B cell (primary cell): ENCODE data around the gene PITRM1. TPM values are rescaled to one million over a fixed set of nuclear protein-coding genes. Genes with fewer than 3 reads are reported as not detected.

ENCODE experiments used
- ATAC-seq: fragments of 200-7000 bp; cut with Tn5 transposase; one replicate; pipeline ENCODE4 v1.10.0; 2021; ENCODE audit warnings: low read depth, mild to moderate bottlenecking, moderate number of reproducible peaks, moderate library complexity
- CTCF ChIA-PET: fragments of 350-600 bp; sonication (Branson Sonifier 250); formaldehyde crosslinking; loops from one replicate; lab custom pipeline; 2021; ENCODE audit warnings: antibody characterized with exemption, inconsistent platforms; lab: Charles Lee
- POLR2A ChIA-PET: fragments of 350-600 bp; sonication (Branson Sonifier 250); formaldehyde crosslinking; loops from one replicate; lab custom pipeline; 2021; ENCODE audit warnings: antibody characterized with exemption; lab: Charles Lee
- DNase-seq: peaks from one replicate; pipeline ENCODE4 v3.0.0; 2013
- H2AFZ ChIP-seq: 2 replicates; pipeline ENCODE4 v1.6.1; 2012; ENCODE audit warnings: mild to moderate bottlenecking, low read depth, low read length; ENCODE audit not compliant: insufficient read depth, poor library complexity, severe bottlenecking
- H3K27ac ChIP-seq, 2 donors: 1 replicate in 1 of 2; 2 replicates in 1 of 2; pipeline ENCODE4 v1.5.1; 2012 to 2013; ENCODE audit warnings: low read length in 2 of 2, mild to moderate bottlenecking in 2 of 2, moderate library complexity in 1 of 2
- H3K27me3 ChIP-seq, 4 experiments: fragments of 200-600 bp in 1 of 4; sonication (generic) in 1 of 4; replicated peaks in 1 of 4; 1 replicate in 2 of 4; 2 replicates in 2 of 4; pipeline versions ENCODE4 v1.6.1 to v1.7.0; 2013 to 2016; ENCODE audit warnings: low read length in 3 of 4, mild to moderate bottlenecking in 2 of 4, mixed read lengths in 1 of 4, moderate library complexity in 1 of 4; ENCODE audit not compliant: insufficient read depth in 4 of 4, control insufficient read depth in 3 of 4; ENCODE audit errors: control extremely low read depth in 1 of 4
- H3K36me3 ChIP-seq, 2 experiments: replicated peaks in 1 of 2; 1 replicate in 1 of 2; 2 replicates in 1 of 2; pipeline versions ENCODE4 v1.6.1 to v1.7.1; 2013; ENCODE audit warnings: low read length in 1 of 2; ENCODE audit not compliant: insufficient read depth in 2 of 2, control insufficient read depth in 1 of 2; ENCODE audit errors: control extremely low read depth in 1 of 2, extremely low read depth in 1 of 2
- H3K4me1 ChIP-seq, 2 donors: fragments of 200-600 bp in 1 of 2; sonication (generic) in 1 of 2; 1 replicate in 1 of 2; 2 replicates in 1 of 2; pipeline versions ENCODE4 v1.5.1 to v1.6.1; 2013 to 2017; ENCODE audit warnings: low read length in 2 of 2; ENCODE audit not compliant: control insufficient read depth in 2 of 2, insufficient read depth in 2 of 2
- H3K4me2 ChIP-seq: replicated peaks from 2 replicates; pipeline ENCODE3; 2012; ENCODE audit warnings: mild to moderate bottlenecking, low read depth, low read length; ENCODE audit not compliant: poor library complexity, severe bottlenecking
- H3K4me3 ChIP-seq, 5 experiments: fragments of 200-600 bp in 1 of 5; sonication (generic) in 1 of 5; 1 replicate in 3 of 5; 2 replicates in 2 of 5; pipeline versions ENCODE4 v1.5.1 to v1.7.0; 2011 to 2016; ENCODE audit warnings: low read length in 4 of 5, mild to moderate bottlenecking in 4 of 5, low read depth in 2 of 5, control low read depth in 1 of 5, moderate library complexity in 1 of 5; ENCODE audit not compliant: insufficient read depth in 1 of 5; ENCODE audit errors: control extremely low read depth in 1 of 5, extremely low read depth in 1 of 5
- H3K79me2 ChIP-seq: fragments of 200-600 bp; sonication (generic); one replicate; pipeline ENCODE4 v1.6.0; 2016; ENCODE audit warnings: low read length; ENCODE audit not compliant: control insufficient read depth, insufficient read depth
- H3K9ac ChIP-seq: fragments of 200-600 bp; sonication (generic); 2 replicates; pipeline ENCODE4 v1.6.1; 2017; ENCODE audit warnings: mild to moderate bottlenecking, low read length, moderate library complexity
- H3K9me3 ChIP-seq, 3 donors: one replicate each; pipeline versions ENCODE4 v1.6.1 to v1.7.1; 2013; ENCODE audit warnings: low read length in 2 of 3; ENCODE audit not compliant: control insufficient read depth in 2 of 3, insufficient read depth in 1 of 3; ENCODE audit errors: control extremely low read depth in 1 of 3
- H4K20me1 ChIP-seq: 2 replicates; pipeline ENCODE4 v1.6.0; 2012; ENCODE audit warnings: mild to moderate bottlenecking, low read length; ENCODE audit not compliant: insufficient read depth, control insufficient read depth, poor library complexity, severe bottlenecking
- H3K27ac Mint-ChIP-seq: one replicate; pipeline ENCODE4 v1.8.0; 2021; ENCODE audit warnings: mixed read lengths
- H3K27me3 Mint-ChIP-seq: one replicate; pipeline ENCODE4 v1.8.0; 2021; ENCODE audit warnings: mixed read lengths
- H3K4me1 Mint-ChIP-seq: one replicate; pipeline ENCODE4 v1.8.0; 2021; ENCODE audit warnings: mixed read lengths
- H3K4me3 Mint-ChIP-seq: one replicate; pipeline ENCODE4 v1.8.0; 2021; ENCODE audit warnings: mixed read lengths
- H3K9me3 Mint-ChIP-seq: one replicate; pipeline ENCODE4 v1.8.0; 2022; ENCODE audit warnings: mixed read lengths; ENCODE audit not compliant: insufficient read depth
- EZH2 ChIP-seq: IDR thresholded peaks from 2 replicates; pipeline ENCODE4 v1.6.1; 2012; ENCODE audit warnings: borderline replicate concordance, low read depth, mild to moderate bottlenecking, moderate library complexity, low read length; ENCODE audit not compliant: insufficient read depth, poor library complexity, severe bottlenecking
- WGBS: methylation state at CpG from one replicate; pipeline ENCODE4 v1.1.5; 2013; ENCODE audit warnings: missing lambda C conversion rate; ENCODE audit not compliant: insufficient coverage; 5-methylcytosine and 5-hydroxymethylcytosine counted together
- intact Hi-C: fragments of 100-400 bp; cut with micrococcal nuclease; formaldehyde crosslinking; loops from one replicate; pipeline ENCODE4 v1.10.0; 2022
- polyA plus RNA-seq: library from polyadenylated mRNA; depleted of rRNA; stranded (reverse); fragments of >200 nt; gene quantifications from 2 replicates; pipeline ENCODE4 v1.2.3, GENCODE V29; 2012
- total RNA-seq, 2 donors: library from RNA; stranded (reverse); fragments of 120-200 nt in 1 of 2; gene quantifications; 1 replicate in 1 of 2; 2 replicates in 1 of 2; pipeline versions ENCODE4 v1.2.3 to v1.2.4, GENCODE V29; 2013 to 2022
- TF ChIP-seq, protein P1 (sequence below): fragments of 200-600 bp; IDR thresholded peaks from one replicate; pipeline ENCODE4 v1.8.0; 2022; ENCODE audit warnings: antibody characterized with exemption, mild to moderate bottlenecking

The PITRM1 gene
- total and polyA plus RNA-seq, 2 donors (not counting 1 experiment from before 2014, with no cell fraction given), result 50.7 to 71.1 TPM

DNA sequence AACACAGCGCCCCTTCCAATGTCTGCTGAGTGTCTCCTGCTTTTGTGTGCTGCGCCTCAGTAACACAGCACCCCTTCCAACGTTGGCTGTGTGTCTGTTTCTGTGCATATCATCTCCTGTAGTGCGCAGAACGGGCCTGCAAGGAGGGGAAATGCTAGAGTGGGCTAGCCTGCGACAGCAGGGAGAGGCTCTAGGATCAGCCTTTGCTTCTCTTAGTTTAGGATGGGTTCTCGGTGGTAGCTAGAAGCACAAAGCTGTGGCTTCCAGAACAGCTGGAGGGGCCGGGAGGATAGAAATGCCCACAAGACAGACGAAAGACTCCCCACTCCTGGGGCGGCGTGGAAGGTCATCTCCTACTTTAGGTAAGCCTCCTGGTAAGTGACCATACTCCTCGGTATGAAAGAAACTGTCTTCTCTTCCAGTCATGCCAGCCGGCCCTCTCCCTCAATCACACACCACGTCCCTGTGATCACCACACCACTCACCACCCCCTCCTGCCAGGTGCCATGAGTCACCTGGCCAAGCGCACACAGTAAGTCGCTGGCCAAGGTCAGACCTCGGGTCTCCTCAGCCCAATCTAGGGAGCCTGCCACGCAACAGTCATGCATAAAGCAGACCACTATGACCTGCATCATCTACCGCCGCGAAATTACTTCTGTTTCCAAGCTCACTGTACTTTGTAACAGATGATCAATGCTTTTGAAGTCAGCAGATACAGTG lies 4.8 kb downstream of the PITRM1 start:
- ChIA-PET CTCF (no interaction called here), POLR2A (no interaction called here)
- WGBS, result 100% methylated on average over 16 of the region's 21 CpGs
- ATAC-seq, result no peak
- peaks cover 9% of the 10 kb centered on the region for H3K4me1 Mint-ChIP-seq
- H3K27me3 Mint-ChIP-seq, result no peaks in the 10 kb centered on the region
- no peaks in the 10 kb centered on the region for H3K27me3 ChIP-seq
- H3K9me3 Mint-ChIP-seq, result no peaks in the 10 kb centered on the region
- H3K4me2 ChIP-seq, result no peak overlapping the region
- peaks cover 30% of the 10 kb centered on the region for H3K79me2 ChIP-seq
- no peak overlapping the region for H3K4me3 ChIP-seq
- no peaks in the 10 kb centered on the region for H3K9me3 ChIP-seq
- no peaks in the 10 kb centered on the region for H4K20me1 ChIP-seq
- intact Hi-C loops, result no loop called here
- peaks cover 3 to 66% of the 10 kb centered on the region in 2 experiments for H3K36me3 ChIP-seq
- H3K27ac ChIP-seq, result no peak overlapping the region
- TF ChIP-seq, protein P1, sequence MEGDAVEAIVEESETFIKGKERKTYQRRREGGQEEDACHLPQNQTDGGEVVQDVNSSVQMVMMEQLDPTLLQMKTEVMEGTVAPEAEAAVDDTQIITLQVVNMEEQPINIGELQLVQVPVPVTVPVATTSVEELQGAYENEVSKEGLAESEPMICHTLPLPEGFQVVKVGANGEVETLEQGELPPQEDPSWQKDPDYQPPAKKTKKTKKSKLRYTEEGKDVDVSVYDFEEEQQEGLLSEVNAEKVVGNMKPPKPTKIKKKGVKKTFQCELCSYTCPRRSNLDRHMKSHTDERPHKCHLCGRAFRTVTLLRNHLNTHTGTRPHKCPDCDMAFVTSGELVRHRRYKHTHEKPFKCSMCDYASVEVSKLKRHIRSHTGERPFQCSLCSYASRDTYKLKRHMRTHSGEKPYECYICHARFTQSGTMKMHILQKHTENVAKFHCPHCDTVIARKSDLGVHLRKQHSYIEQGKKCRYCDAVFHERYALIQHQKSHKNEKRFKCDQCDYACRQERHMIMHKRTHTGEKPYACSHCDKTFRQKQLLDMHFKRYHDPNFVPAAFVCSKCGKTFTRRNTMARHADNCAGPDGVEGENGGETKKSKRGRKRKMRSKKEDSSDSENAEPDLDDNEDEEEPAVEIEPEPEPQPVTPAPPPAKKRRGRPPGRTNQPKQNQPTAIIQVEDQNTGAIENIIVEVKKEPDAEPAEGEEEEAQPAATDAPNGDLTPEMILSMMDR, result no peak
- TF ChIP-seq EZH2, result no peak
- DNase-seq, result no peak
- peaks cover 7 to 10% of the 10 kb centered on the region in 2 donors for H3K4me1 ChIP-seq
- no peak overlapping the region for H3K9ac ChIP-seq
- H3K4me3 Mint-ChIP-seq, result no peak overlapping the region
- H2AFZ ChIP-seq, result no peak overlapping the region
- no peak overlapping the region for H3K27ac Mint-ChIP-seq

DNA sequence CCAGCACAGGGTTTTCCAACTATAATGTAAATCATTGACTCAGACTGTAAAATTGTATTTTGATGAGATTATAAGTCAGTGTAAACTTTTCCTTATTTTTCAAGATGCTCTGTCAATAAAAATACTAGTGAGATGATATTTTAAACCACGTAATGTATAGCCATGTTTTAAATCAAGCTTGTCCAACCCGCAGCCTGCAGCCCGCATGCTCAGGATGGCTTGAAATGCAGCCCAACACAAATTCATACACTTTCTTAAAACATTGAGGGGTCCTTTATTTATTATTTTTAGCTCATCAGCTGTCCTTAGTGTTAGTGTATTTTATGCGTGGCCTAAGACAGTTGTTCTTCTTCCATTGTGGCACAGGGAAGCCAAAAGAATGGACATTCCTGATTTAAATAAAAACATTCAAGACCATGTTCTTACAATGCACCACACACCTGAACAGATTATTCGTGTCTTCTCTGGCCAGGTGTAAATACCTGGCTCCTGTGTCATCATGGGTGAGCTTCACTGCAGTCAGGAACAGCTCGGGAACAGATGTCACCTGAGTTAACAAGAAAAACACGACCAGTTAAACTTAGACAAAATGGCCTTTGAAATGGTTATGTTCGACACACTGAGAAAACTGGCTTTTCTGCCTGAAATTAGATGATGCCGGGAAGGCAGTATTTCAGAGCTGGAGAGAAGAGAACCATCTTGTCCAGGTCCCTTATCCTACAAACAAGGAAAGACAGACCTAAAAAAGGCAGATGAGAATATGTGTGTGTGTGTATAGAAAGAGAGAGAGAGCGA lies 5.9 kb downstream of the PITRM1 start:
- H3K4me1 ChIP-seq, result peaks cover 4 to 6% of the 10 kb centered on the region in 2 donors
- peaks cover 7% of the 10 kb centered on the region for H3K4me1 Mint-ChIP-seq
- no peak overlapping the region for H3K9ac ChIP-seq
- H3K27ac ChIP-seq, result no peak overlapping the region
- no peaks in the 10 kb centered on the region for H3K9me3 Mint-ChIP-seq
- CTCF ChIA-PET, result no interaction called here
- peaks cover 3 to 74% of the 10 kb centered on the region in 2 experiments for H3K36me3 ChIP-seq
- no peaks in the 10 kb centered on the region for H4K20me1 ChIP-seq
- DNase-seq, result no peak
- no peaks in the 10 kb centered on the region for H3K27me3 Mint-ChIP-seq
- no peaks in the 10 kb centered on the region for H3K27me3 ChIP-seq
- no peaks in the 10 kb centered on the region for H3K9me3 ChIP-seq
- ATAC-seq, result no peak
- H2AFZ ChIP-seq, result no peak overlapping the region
- H3K4me3 Mint-ChIP-seq, result no peak overlapping the region
- peaks cover 24% of the 10 kb centered on the region for H3K79me2 ChIP-seq
- intact Hi-C loops, result no loop called here
- H3K27ac Mint-ChIP-seq, result no peak overlapping the region
- POLR2A ChIA-PET, result no interaction called here
- TF ChIP-seq EZH2, result no peak
- TF ChIP-seq, protein P1, result no peak
- WGBS, result 94% methylated on average over 4 of the region's 10 CpGs
- H3K4me3 ChIP-seq, result no peak overlapping the region
- no peak overlapping the region for H3K4me2 ChIP-seq
